GM12865 (cell line): ENCODE measurements around the gene RELN.

Experiments
- DNase-seq: peaks from one replicate; pipeline ENCODE4 v3.0.0; 2010; ENCODE audit warnings: low read depth
- H3K4me3 ChIP-seq: 2 replicates; pipeline ENCODE4 v1.5.1; 2011; ENCODE audit warnings: mild to moderate bottlenecking, low read depth, low read length, control low read depth
- TF ChIP-seq, protein P1 (sequence below): IDR thresholded peaks from 2 replicates; pipeline ENCODE4 v1.5.1; 2011; ENCODE audit warnings: low read length, control low read depth, low read depth, inconsistent platforms; ENCODE audit not compliant: insufficient read depth; ENCODE audit errors: missing control alignments

Gene RELN

DNA sequence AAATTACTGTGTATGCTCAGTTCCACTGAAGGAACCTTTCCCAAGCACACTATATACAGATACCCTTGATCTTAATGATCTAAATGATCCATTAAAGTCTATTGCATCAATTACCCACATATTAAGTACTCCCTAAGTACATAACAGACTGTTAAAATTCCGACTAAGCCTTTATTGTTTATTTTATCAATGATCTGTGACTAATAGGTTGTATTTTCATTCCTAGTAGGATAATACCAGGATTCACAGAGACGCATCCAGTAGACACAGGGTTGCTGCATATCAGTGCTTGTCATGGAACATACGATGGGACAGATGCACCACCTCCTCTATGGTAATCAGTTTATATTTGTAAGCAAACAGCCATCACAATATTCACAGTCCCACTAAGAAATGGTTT is 383.8 kb downstream of the RELN start:
- TF ChIP-seq, protein P1, sequence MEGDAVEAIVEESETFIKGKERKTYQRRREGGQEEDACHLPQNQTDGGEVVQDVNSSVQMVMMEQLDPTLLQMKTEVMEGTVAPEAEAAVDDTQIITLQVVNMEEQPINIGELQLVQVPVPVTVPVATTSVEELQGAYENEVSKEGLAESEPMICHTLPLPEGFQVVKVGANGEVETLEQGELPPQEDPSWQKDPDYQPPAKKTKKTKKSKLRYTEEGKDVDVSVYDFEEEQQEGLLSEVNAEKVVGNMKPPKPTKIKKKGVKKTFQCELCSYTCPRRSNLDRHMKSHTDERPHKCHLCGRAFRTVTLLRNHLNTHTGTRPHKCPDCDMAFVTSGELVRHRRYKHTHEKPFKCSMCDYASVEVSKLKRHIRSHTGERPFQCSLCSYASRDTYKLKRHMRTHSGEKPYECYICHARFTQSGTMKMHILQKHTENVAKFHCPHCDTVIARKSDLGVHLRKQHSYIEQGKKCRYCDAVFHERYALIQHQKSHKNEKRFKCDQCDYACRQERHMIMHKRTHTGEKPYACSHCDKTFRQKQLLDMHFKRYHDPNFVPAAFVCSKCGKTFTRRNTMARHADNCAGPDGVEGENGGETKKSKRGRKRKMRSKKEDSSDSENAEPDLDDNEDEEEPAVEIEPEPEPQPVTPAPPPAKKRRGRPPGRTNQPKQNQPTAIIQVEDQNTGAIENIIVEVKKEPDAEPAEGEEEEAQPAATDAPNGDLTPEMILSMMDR = no peak

DNA sequence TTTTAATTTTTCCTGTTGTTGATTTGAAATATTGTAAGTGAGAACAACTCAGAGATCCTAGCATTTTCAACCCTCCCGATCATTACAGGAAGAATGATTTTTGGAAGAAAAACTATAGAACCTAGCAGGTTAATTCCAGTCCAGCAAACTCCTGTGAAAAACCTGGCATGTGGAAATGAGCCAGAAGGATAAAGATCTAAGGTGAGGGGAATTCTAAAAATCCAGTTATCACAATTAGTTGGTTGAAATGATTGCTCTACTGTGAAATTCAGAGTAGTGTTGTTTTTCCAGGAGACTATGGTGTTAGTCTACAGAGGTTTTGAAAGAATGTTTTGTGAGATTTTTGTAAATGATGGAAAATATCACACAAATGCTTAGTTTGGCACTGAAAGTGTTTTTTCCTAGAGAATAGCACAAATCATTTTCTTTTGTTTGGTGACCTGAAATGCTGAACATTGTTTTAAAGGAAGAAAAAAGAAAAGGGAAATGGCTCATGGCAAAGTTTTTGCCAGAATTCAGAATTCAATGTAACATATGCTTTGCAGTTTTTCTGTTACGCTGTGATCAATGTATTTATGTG is 391.0 kb downstream of the RELN start:
- H3K4me3 ChIP-seq = no peak overlapping the region
- TF ChIP-seq, protein P1 = no peak
- no peak for DNase-seq

More for the DNA sequence above, 383.8 kb downstream of the RELN start:
- H3K4me3 ChIP-seq = no peak overlapping the region
- no peak for DNase-seq

DNA sequence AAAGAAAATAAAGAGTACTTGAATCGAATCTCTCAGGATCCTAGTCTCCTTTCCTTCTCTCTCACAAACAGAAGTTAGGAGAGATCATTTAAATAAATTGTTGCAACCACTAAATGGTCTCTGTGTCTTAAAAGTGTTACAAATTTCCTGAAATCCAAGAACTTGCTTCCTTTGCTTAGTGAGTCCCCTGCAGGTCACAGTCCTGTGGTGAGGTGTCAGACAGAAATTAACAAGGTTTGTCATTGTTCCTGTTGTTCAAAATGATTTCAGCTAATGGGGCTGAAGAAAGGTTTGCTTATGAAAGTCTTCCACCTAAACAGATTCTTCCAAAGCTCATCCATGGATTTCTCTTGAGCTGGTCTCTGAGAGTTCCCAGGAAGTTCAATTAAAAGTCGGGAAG is 391.9 kb downstream of the RELN start:
- no peak overlapping the region for H3K4me3 ChIP-seq
- no peak for DNase-seq
- TF ChIP-seq, protein P1 = no peak

DNA sequence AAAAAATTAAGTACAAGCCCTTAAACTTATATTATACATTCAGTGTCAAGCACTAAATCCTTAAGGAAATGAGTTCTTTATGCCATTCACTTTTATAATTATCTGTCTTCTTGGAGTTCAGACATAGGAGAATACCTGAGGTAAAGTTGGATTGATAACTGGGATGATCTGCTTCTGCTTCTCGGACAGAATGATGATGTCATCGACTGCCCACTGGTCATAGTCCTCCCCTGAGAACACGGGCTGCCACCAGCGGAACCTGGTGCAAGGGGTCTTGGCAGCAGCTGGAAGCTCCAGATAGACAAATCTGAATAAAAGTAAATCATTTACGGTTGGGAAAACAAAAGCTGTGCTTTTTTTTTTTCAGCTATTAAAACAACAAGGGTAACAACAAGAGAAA is 395.3 kb downstream of the RELN start:
- DNase-seq = no peak
- H3K4me3 ChIP-seq = no peak overlapping the region
- TF ChIP-seq, protein P1 = no peak

DNA sequence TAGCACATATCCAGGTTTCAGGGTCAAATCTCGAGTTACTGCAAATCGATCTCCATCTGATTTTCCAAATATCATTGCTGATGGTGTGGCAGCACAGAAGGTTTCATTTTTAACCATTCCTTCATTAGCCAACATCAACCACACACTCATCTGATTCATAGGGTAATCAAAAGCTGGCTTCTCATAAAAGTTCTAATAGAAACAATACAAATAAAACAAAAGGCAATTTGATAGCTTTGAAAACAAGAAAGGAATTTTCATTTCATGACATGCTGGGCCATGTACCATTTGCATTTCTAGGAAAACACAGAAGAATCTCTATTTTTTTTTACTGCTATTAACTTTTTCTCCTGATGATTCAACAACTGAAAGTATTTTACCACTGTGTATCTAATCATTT is 395.8 kb downstream of the RELN start:
- TF ChIP-seq, protein P1 = no peak
- no peak overlapping the region for H3K4me3 ChIP-seq
- no peak for DNase-seq

DNA sequence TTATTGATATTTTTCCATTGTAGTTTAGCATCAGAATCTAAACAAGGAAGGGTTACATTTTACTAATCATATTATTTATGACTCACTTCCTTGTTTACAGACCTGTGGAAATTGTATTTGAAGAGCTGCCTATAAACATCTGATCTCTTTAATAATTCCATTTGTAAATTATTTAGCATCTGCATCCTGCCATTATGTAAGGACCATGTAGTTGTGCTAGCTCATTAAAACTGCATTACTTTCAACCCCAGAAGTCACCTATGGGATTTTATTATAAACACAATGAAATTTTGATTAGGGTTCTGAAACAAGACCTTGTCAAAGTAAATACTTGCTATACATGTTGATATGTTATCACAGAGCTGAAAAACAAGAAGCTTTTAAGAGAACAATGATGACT is 396.6 kb downstream of the RELN start:
- TF ChIP-seq, protein P1 = no peak
- DNase-seq = no peak
- no peak overlapping the region for H3K4me3 ChIP-seq

DNA sequence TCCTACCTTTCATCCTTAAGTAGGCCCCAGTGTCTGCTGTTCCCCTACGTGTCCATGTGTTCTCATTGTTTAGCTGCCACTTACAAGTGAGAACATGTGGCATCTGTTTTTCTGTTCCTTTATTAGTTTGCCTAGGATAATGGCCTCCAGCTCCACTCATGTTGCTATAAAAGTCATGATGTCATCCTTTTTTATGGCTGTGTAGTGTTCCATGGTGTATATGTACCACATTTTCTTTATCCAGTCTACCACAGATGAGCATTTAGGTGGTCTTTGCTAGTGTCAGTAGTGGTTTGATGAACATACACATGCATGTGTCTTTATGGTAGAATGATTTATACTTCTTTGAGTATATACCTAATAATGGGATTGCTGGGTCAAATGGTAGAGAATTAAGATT is 397.3 kb downstream of the RELN start:
- no peak for DNase-seq
- H3K4me3 ChIP-seq = no peak overlapping the region
- TF ChIP-seq, protein P1 = no peak
